ENCODE data around the gene FAF2. TPM values are rescaled to one million over a fixed set of nuclear protein-coding genes. Genes with fewer than 3 reads are reported as not detected.

The FAF2 gene
- total RNA-seq, 4 donors from 2014 or later = 21.2 to 27.3 (median 23.9) TPM

DNA sequence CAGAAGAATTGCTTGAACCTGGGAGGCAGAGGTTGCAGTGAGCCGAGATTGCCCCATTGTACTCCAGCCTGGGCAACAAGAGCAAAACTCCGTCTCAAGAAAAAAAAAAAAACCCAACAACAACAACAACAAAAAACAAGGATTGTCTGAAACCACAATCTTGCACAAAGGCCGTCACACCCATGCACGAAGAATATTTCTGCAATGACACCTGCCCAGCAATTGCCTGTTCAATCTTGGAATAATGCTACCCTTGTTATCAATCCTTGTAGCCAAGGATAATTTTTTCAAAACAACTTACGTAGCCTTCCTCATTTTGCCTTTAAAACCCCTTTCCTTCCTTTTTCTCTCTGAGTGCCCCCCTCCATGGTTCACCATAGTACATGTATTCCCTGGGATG is 28.1 kb upstream of the FAF2 start:
- Histone ChIP-seq H3K36me3 (no peaks in the 10 kb centered on the region), H3K27me3 (no peaks in the 10 kb centered on the region), H3K9me3 (no peaks in the 10 kb centered on the region), H3K27ac (replicated peaks in 1 of 4) (no peak overlapping the region), H3K4me1 (peaks cover 8 to 14% (median 13%) of the 10 kb centered on the region in 4 donors), H3K4me3 (no peak overlapping the region)
- intact Hi-C loops (cut with DNase I) = no loop called here
- no peak for TF ChIP-seq CTCF (IDR thresholded peaks at IDR 0.05)
- no peak for TF ChIP-seq EP300 (IDR thresholded peaks at IDR 0.05)
- TF ChIP-seq POLR2A (IDR thresholded peaks at IDR 0.05; ENCODE audit: low read depth) = no peak
- no peak for TF ChIP-seq POLR2AphosphoS5 (IDR thresholded peaks at IDR 0.05)
- 87% methylated on average over 5 of the region's 5 CpGs for WGBS
- DNase-seq (ENCODE audit: extremely low spot score) = no peak

GRCh38 chr5:176420972-176421544 is 27.1 kb upstream of the FAF2 start:
- TF ChIP-seq EP300 (IDR thresholded peaks at IDR 0.05) (no peak), POLR2AphosphoS5 (IDR thresholded peaks at IDR 0.05) (no peak), POLR2A (IDR thresholded peaks at IDR 0.05; ENCODE audit: low read depth) (no peak)
- 69% methylated on average over 2 of the region's 2 CpGs for WGBS
- intact Hi-C loops (cut with DNase I) = no loop called here
- H3K4me3 ChIP-seq = no peak overlapping the region
- no peaks in the 10 kb centered on the region for H3K27me3 ChIP-seq
- no peaks in the 10 kb centered on the region for H3K9me3 ChIP-seq
- DNase-seq (ENCODE audit: extremely low spot score) = no peak
- no peaks in the 10 kb centered on the region for H3K36me3 ChIP-seq
- H3K27ac ChIP-seq (replicated peaks in 1 of 4) = no peak overlapping the region
- H3K4me1 ChIP-seq = peaks cover 5 to 8% (median 7%) of the 10 kb centered on the region in 4 donors

GRCh38 chr5:176424181-176424580 is 24.0 kb upstream of the FAF2 start:
- no peaks in the 10 kb centered on the region for H3K4me1 ChIP-seq
- H3K9me3 ChIP-seq = no peaks in the 10 kb centered on the region
- intact Hi-C loops (cut with DNase I) = no loop called here
- no peak for DNase-seq (ENCODE audit: extremely low spot score)
- 89% methylated on average over 3 of the region's 3 CpGs for WGBS
- no peak overlapping the region for H3K27ac ChIP-seq (replicated peaks in 1 of 4)
- no peaks in the 10 kb centered on the region for H3K36me3 ChIP-seq
- TF ChIP-seq POLR2A (IDR thresholded peaks at IDR 0.05; ENCODE audit: low read depth) (no peak), POLR2AphosphoS5 (IDR thresholded peaks at IDR 0.05) (no peak), EP300 (IDR thresholded peaks at IDR 0.05) (no peak), CTCF (IDR thresholded peaks at IDR 0.05) (no peak)
- no peak overlapping the region for H3K4me3 ChIP-seq
- no peaks in the 10 kb centered on the region for H3K27me3 ChIP-seq

DNA sequence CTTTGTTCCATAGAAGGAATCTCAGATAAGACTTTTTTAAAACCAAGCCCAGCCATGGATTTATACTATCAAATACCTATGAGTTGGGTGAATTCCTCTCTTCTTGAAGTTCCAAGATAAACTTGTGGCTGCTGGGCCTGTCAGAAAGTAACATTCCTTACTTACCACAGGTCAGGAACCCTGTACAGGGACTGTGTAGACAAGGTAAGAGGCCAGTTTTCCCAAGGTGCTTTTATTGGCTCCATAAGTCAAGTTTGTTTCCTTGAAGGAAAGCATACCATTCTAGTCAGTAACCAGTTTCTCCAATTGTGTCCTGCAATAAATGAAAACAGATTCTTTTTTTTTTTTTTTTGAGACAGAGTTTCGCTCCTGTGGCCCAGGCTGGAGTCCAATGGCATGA is 23.0 kb upstream of the FAF2 start:
- Histone ChIP-seq H3K9me3 (no peaks in the 10 kb centered on the region), H3K4me1 (no peaks in the 10 kb centered on the region), H3K27ac (replicated peaks in 1 of 4) (no peak overlapping the region), H3K36me3 (no peaks in the 10 kb centered on the region), H3K27me3 (no peaks in the 10 kb centered on the region), H3K4me3 (no peak overlapping the region)
- TF ChIP-seq POLR2A (IDR thresholded peaks at IDR 0.05; ENCODE audit: low read depth) (no peak), CTCF (IDR thresholded peaks at IDR 0.05) (no peak), POLR2AphosphoS5 (IDR thresholded peaks at IDR 0.05) (no peak), EP300 (IDR thresholded peaks at IDR 0.05) (no peak)
- intact Hi-C loops (cut with DNase I) = no loop called here
- WGBS = 87% methylated on average over 1 of the region's 1 CpG
- no peak for DNase-seq (ENCODE audit: extremely low spot score)

DNA sequence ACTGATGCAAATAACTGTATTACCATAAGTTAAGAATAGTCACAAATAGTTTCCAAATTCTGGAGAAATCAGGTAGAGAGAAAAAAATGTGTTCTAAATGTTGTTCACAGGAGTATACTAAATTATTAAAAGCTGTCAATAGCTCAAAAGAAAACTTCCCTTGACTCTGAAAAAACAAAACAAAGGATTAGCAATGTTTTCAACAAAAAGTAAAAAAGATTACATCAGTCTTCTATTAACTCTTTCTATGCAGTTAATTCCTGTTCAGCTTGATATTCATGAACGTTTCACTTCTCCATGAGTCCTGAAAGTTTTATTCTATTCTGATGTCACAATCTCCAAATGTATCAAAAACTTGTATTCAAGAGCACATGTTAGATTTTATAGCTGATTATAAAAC is 22.4 kb upstream of the FAF2 start:
- no peak overlapping the region for H3K4me3 ChIP-seq
- no peak overlapping the region for H3K27ac ChIP-seq (replicated peaks in 1 of 4)
- H3K9me3 ChIP-seq = no peaks in the 10 kb centered on the region
- 88% methylated on average over 1 of the region's 1 CpG for WGBS
- DNase-seq (ENCODE audit: extremely low spot score) = no peak
- intact Hi-C loops (cut with DNase I) = no loop called here
- no peaks in the 10 kb centered on the region for H3K27me3 ChIP-seq
- TF ChIP-seq POLR2AphosphoS5 (IDR thresholded peaks at IDR 0.05) (no peak), CTCF (IDR thresholded peaks at IDR 0.05) (no peak), POLR2A (IDR thresholded peaks at IDR 0.05; ENCODE audit: low read depth) (no peak), EP300 (IDR thresholded peaks at IDR 0.05) (no peak)
- no peaks in the 10 kb centered on the region for H3K36me3 ChIP-seq
- H3K4me1 ChIP-seq = no peaks in the 10 kb centered on the region
